ENCODE results near the gene MIDN.

Gene MIDN

DNA sequence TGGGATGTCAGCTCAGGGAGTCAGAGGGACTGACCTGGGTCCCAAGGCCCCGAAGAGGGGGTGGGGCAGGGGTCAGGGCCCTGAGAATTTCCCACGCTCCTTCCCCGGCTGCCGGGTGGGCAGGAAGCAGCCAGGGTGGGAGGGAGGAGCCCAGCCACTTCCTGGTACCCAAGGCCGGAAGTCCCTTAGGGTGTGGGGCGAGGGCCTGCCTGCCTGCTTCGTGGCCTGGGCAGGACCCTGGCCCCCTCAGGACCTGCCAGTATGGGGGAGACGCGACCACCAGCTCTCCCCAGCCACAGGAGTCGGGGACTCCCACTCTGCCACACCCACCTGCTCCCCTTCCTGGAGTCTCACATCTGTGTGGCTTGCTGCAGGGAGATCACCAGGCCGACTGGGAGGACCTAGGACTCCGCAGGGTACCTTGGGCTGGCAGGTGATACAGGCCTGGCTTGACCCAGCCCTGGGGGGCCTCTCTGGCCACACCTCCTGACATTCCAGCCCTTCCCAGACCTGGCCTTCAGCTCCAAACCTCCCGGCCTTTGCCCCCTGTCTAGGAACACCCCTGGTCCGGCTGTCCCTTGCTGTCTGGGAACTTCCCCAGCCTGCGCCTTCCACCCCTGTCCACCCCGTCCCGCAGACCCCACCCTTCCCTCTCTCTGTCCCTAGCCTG lies 11.0 kb downstream of the MIDN start:
- peak; percentile 75 for DNase-seq

DNA sequence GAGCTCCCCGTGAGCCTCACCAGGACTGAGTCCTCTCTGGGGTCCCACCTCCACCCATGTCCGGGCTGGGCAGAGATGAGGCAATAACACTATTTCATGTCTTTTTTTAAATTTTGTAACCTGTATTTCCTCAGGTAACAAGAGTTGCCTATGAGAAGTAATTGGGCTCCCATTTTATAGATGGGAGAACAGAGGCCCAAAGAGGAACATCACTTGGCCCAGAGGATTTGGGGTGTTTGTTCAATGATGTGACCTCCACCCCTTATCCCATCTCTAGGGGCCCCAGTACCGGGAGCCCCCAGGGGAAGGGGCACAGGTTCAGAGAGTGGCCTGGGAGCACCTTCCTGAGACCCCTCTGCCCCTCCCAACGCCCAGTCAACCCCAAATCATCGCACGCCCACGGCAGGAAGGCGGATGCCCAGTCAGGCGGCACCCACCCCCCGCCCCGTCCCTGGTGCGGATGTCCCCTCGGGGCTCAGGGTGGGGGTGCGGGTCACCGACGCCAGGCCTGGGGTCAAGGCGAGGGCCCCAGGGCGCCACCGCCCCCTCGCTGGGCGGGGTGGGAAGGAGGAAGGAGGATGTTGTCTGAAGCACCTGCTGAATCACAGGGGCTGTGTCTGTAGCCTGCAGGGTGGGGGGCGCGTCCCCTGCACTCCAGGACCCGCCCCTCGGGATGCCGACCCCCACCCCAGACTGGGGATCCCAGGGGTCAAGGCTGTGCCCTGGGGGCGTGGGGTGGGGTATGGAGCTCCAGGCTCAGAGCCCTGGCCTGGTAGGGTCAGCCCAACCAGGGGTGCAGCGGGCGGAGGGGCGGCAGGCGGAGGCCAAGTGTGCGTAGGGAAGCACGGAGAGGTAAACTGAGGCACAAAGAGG lies 11.7 kb downstream of the MIDN start:
- no peak for DNase-seq

DNA sequence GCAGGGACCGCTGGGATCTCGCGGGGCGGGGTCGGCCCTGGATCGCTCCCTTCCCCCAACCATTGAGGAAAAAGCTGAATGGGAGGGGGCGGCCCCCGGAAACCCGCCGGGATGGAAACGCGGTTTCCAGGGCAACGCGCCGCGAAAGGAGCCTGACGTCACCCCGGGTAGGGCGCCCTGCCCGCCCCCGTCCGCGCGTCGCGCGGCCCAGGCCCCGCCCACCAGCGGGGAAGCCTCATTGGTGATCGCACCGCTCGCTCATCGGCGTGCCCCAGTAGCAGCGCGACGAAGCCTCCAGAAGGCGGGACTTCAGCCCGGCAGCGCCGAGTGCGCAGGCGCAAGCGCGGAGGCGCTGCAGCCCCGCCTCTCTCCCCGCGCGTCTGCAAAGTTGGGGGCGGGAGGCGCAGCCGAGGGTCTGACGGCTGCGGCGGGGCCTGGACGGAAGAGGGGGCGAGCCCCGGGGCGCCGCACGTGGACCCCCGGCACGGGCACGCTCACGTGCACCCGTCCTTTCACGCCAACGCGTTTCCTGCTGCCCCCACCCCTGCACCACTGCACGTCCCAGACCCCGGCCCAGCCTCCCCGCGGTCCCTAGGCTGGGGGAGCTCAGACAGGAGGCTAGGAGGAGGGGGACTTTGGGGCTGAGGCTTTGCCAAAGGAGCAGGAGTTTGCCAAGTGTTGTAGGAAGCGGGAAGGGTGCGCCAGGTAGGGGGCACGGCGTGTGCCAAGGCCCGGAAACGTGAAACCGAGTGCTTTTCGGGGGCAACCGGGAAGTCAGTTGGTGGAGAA lies 12.6 kb downstream of the MIDN start:
- DNase-seq, result peak; percentile 96

DNA sequence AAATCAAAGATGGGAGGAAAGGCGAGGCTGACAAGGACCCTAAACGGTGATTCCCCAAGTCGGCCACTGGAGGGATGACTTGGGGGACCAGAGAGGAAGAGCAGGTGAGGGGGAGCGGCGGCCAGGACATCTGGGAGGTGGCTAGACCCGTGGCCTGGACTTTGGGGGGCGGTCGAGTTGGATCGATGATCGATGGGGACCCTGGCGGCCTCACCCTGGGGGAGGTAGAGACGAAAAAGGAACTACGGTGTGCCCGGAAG lies 13.1 kb downstream of the MIDN start:
- DNase-seq, result peak; percentile 19

DNA sequence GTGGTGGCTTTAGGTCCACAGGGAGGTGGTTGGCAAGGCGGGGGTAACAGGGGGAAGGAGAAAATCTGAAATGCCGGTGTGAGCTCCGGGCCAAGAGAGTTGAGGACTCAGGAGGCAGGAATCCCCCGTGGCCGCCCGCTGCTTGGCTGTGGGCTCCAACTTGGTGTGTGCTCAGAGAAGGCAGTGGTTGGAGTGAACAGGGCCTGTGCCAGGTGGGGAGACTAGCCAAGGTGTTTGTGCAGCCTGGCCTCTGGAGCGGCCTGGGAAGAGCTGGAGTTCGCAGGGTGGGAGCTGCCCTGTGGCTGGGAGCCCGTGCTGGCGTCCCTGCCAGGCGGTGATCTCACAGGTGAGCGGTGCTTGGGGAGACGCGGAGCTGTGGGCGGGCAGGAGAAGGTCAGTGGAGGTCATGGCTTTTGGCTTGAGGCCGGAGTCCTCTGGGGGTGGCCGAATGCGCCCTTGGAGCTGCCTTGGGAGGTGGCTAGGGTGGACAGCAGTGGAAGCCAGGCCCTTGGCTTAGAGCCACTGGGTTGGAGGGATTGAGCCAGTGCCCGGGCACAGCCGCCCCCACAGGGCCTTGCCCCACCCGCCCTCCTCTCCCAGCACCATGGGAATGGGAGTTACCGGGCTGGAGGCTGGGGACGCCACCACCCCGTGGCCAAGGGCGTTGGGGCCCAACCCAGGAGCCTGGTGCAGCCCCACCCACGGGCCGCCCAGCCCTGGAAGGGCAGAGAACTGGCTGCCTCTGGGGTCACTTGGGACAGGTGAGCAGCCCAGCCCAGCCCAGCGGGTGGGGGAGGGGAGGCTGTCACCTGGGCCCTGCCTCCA lies 13.6 kb downstream of the MIDN start:
- no peak for DNase-seq

DNA sequence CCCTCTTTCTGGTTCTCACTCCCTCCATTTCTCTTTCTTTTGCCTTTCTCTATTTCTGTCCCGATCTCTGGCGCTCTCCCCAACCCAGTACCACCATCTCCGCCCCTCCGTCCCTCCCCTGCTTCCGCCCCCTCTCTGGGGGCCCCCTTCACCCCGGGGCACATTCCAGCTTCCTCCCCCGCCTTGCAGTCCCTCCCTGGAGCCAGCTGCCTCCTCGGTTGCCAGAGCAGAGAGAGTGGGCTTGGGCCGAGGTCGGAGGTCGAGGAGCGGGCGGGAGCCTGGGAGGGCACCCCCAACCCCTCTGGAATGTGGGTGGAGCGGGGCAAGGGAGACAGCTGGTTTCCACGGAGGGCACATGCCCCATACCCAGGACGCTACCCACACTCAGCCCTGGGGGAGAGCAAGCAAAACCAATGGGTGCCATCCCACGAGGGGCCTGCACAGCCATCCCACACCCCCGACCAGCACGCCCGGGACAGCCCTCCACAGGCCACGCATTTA lies 14.3 kb downstream of the MIDN start:
- DNase-seq, result no peak

DNA sequence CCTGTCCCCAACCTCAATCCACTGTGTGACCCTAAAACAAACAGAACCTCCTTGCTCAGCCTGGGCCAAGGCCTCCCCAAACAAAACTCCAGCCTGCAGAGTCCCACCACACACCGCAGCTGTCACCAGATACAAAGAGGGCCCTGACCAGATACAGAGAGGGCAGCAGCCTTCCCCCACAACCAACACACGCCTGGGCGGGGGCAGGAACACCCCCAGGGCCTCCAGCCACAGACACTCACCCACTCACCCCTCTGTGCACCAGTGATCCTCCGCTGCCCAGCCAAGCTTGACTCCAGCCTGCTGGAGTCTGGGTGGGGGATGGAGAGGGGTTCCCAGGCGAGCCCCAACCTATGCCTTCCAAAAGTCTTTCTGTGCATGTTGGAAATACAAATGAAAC lies 14.8 kb downstream of the MIDN start:
- DNase-seq, result no peak

DNA sequence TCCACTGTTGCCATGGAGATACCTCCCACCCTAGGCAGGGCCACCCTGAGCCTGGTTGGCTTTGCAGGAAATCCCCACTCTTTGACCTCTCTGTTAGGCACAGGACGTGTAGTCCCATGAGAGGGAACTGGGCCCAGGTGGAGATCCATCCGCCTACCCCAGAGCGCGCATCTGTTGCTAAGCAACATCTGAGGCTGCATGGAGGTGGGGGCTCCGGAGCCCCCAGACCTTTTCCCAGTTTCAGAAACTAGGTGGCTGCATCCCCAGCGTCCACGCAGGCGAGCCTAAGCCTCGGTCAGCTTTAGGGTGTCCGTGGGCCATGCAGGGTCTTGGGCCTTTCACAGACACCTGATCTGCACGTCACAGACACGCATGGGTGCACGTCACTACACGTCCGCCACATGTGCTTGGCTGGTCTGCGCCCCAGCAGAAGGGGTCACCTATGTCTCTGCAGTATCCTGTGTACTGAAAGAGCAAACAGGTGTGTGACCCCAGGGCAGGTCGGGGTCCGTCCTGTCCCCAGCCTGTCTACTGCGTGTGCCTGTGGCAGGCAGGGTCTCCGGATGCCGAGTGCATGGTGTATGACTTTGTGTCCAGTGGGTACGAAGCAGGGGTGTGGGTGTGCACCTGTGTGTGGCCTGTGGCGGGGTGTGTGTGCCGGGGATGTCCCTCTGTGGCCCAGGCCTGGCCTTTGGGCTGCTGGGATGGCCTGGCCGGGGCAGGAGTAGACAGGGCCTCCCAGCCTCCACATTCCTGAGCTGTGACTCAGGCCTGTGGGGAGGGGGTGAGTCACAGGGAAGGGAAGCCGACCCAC lies 16.6 kb downstream of the MIDN start:
- peak; percentile 49 for DNase-seq

DNA sequence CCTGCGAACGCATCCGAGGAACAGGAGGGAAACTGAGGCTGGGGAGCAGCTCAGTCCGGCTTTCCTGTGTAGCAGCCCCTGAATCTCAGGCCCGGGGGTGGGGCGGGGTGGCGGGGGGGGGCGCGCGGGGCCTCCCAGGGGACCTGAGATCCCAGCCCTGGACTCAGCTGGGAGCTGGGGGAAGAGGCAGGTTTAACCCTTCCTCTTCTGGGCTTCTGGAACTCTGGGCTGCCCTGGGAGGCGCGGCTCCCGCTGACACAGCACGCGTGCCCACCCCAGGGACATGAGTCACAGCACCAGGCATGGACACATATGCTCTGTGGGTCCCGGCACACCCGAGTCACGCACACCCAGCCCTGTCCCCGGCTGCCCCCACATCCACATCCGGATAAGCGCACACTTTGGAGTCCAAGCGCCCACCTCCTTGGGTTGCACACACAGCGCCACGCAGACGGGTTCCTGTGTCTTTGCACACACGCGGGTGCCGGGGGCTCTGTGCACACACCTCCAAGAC lies 17.3 kb downstream of the MIDN start:
- DNase-seq, result peak; percentile 81

DNA sequence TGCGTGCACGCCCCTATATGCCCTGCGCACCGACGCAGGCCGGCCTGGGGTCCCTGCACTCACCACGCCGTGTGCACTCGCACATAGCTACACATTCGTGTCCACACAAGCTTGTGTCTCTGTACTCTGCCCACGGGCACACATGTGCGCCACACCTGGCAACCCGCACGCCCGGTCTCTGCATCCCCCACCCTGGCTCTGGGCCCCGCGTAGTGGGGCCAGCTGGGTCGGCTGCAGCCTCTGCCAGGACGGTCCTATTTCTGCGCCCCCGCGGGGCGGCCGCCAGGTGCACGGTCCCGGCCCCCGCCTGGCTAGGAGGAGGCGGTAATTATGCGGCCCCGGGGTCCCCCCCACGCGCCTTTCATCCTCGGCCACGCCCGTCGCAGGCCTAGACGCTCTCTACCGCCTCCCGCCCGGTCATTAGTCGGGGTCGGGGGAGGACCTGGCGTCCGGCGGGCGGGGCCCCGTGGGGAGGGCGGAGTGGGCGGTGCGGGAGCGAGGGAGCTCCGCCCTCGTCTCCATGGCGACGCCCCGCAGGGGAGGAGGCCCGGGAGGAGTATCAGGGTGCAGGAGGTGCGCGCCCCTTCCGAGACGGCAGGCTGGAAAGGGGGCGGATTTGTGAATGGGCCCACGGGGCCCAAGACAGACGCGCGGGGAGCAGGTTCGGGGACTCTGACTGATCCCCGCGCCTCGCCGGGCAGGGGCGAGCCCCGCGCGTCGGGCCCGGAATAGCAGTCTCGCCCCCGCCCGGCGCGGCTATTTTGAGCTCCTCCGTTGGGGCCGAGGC lies 17.9 kb downstream of the MIDN start:
- peak; percentile 81 for DNase-seq

DNA sequence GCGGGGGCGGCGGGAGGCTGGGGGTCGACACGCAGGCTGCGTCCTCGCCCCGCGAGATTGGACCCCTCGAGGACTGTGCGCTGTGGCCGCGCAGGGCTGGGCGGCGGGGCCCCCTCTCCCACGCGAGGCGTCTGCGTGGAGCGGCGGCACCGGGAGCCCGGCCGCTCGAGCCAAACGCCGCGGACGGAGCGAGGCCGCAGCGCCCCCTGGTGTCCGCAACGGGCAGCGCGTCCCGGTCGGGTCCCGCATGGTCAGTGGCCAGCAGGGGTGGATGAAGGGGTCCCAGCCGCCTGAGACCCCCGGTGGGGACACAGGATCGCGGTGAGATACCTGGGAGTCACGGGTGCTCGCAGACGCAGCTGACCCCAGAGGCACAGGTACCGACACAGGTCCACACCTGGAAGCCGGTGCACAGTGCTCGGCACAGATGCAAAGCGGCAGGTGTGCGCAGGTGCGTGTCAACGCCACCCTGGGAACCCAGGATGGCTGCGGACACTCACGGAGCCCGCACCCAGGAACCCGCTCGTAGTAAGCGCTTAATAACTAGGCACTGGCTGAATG lies 18.6 kb downstream of the MIDN start:
- DNase-seq, result peak; percentile 65

DNA sequence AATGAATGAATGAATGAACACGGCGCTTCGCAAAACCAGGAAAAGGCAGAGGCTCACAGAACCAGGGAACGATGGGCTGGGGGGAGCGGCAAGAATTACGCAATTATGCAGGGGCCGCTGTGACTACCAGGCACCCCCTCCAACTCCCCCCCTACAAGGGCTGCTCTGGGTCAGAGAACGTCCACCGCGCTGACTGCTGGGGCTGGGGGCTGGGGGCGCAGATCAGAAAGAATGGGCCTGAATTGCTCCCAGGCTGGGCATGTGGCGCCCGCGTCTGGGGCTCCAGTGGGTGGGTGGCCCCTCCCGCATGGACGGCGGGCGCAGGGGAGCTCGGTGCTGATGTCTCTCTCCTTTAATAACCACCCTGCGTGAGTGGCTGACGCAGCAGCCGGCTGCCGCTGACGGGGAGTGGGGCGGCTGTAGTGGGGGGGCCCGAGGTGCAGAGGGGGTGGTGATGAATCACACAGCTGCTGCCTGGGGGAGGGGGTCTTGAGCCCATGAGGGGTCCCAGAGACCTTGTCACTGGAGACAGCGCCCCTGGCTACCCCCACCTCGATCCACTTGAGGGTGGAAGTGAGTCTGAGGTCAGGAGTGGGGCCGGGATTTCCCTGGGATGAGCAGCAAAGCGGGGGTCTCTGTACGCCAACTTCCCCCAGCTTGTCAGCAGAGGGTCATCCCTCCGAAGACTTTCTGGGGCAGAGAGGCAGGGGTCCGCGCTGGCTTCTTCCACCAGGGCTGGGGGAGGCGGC lies 19.3 kb downstream of the MIDN start:
- DNase-seq, result no peak

DNA sequence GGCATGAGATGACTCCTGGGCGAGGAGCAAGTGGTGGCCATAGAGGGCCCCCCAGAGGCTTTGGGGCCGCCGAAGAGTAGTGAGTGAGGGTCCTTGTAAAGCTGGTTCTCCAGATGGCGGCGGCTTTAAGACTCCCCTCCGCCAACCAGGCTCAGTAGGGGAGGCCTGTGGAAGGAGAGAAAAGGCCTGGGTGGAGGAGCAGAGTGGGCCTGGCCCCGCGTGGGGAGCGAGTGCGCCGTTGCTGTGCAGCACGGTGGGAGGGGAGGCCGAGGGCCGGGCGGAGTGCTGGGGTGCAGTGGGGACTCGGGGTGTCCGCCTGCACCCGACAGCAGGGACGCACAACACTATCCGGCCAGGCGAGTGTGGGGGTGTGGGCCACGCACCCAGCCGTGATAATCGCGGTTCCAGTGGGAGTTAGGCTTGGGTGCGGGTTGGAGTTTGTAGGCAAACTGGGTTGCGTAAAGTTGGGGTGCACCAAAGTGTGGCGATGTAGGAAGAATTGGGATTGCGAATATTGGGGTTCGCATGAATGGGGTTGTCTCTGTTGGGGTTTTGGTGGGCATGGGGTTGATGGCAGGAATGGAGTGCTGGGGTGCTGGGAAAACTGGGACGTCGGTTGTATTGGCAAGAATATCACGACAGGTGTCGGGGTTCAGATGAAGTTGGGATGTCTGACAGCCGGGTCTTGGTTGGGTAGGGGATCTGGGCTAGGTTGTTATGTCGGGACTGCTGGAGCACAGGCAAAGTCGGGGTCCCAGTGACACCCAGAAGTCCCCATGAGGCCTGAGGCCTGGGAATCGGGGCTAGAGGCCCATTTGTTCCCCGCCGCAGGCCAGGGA lies 20.1 kb downstream of the MIDN start:
- DNase-seq, result peak; percentile 42

DNA sequence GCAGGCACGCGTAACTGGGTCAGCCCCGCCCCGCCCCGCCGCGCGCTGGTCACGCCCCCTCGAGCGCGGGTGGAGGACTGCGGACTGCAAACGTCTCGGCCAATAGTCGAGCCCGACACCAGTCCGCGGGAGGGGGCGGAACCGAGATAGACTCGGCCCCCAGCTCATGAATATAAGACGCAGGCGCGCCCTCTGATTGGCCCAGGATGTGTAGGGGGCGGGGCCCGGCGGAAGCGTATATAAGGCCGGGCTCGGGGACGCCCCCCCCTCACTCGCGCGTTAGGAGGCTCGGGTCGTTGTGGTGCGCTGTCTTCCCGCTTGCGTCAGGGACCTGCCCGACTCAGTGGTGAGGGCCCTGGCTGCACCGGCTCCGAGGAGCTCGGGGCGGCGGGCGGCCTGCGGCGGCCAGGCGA lies 20.7 kb downstream of the MIDN start, which contains the start of gene CIRBP:
Gene CIRBP (plus strand): TSS at position 268 of the 413 bp plus-strand sequence. CDS start 1,602 bp downstream, outside the sequence.
- peak; percentile 100 for DNase-seq

DNA sequence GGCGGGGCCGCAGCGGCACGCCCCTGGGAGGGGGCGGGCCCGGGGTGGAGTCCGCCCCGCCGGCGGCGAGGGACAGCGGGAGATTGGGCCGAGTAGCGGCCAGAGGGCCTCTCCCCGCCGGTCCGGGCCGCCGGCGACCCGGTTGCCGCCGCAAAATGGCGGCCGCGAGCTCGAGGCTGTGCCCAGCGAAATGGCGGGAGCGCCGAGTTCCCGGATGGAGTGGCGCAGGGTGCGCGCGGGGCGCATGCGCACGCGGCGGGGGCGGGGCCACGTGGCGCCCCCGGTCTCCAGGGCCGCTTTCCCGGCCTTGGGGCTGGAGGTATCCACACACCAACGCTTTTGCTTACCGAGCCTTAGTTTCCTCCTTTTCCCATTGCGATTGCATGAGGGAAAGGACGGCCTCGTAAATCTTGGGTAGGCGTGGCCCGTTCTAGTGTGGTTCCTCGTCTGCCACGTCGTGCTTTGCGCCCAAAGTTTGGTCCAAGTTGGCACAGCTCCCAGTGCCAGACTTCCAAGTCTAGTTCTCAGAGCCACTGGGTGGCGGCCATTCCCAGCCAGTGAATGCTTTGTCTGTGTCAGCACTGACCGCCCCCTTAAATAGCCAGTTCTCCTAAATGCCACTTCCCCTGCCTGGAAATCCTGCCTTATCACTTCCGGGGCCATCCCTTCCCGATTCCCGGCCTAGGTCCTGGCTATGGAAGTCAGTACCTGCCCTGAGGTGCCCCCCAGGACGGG lies 21.3 kb downstream of the MIDN start:
- peak; percentile 71 for DNase-seq

DNA sequence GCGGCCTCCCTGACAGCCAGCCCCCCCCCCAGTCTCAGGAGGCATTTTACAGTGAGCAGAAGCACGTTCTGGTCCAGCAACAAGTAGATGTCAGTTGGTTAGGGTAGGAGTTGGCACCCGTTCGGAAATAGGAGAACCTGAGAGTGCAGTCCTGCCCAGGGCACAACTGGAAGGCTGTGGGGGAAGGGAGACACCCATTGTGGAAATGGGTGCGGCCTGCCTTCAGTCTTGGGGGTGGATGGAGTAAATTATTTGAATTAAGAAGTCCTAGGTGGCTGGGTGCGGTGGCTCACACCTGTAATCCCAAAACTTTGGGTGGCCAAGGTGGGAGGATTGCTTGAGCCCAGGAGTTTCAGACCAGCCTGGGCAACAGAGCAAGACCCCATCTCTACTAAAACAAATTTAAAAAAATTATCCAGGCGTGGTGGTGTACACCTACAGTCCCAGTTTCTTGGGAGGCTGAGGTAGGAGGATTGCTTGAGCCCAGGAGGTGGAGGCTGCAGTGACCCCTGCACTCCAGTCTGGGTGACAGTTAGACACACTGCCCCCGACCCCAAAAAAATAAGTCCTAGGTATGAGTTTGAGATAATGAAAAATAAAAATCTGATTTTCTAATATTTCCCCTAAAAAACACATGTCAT lies 21.9 kb downstream of the MIDN start:
- peak; percentile 53 for DNase-seq

DNA sequence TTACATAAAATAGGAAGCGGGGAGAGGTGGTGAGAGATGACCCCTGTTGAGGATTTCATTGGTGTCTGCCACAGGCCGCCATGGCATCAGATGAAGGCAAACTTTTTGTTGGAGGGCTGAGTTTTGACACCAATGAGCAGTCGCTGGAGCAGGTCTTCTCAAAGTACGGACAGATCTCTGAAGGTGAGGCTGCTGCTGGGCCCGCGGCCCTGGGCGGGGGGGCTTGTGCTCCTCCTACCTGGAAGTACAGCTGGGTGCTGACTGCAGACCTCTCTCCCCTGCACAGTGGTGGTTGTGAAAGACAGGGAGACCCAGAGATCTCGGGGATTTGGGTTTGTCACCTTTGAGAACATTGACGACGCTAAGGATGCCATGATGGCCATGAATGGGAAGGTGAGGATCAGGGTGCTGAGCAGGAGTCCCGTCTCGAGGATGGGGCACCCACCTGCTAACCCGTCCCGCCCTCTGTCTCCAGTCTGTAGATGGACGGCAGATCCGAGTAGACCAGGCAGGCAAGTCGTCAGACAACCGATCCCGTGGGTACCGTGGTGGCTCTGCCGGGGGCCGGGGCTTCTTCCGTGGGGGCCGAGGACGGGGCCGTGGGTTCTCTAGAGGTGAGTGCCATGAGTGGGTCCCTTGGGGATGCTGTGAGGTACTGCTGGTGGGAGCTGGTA lies 22.6 kb downstream of the MIDN start:
- no peak for DNase-seq
